H9 (cell line): ENCODE measurements around the gene CR1. TPM values are rescaled to one million over a fixed set of nuclear protein-coding genes. Genes with fewer than 3 reads are reported as not detected.

Experiments used
- DNase-seq: peaks from one replicate; pipeline ENCODE4 v3.0.0-alpha.2; 2017
- H2AFZ ChIP-seq: one replicate; pipeline ENCODE4 v1.6.1; 2013; ENCODE audit warnings: mild to moderate bottlenecking, low read length, control low read depth, moderate library complexity
- H2AK5ac ChIP-seq: 2 replicates; pipeline ENCODE4 v1.6.1; 2013; ENCODE audit warnings: low read length, control low read depth, mixed read lengths; ENCODE audit not compliant: insufficient read length
- H2BK120ac ChIP-seq: one replicate; pipeline ENCODE4 v1.6.1; 2013; ENCODE audit warnings: low read depth, mild to moderate bottlenecking, low read length, control low read depth, inconsistent platforms; ENCODE audit not compliant: poor library complexity, severe bottlenecking
- H2BK12ac ChIP-seq: 2 replicates; pipeline ENCODE4 v1.6.1; 2013; ENCODE audit warnings: low read length, control low read depth, mixed read lengths, low read depth; ENCODE audit not compliant: insufficient read length
- H2BK15ac ChIP-seq: 2 replicates; pipeline ENCODE4 v1.6.1; 2013; ENCODE audit warnings: low read depth, low read length, control low read depth
- H2BK20ac ChIP-seq: one replicate; pipeline ENCODE4 v1.6.1; 2013; ENCODE audit warnings: low read depth, mild to moderate bottlenecking, low read length, control low read depth, inconsistent platforms; ENCODE audit not compliant: poor library complexity, severe bottlenecking
- H2BK5ac ChIP-seq: 2 replicates; pipeline ENCODE4 v1.6.1; 2013; ENCODE audit warnings: low read length, control low read depth, mixed read lengths; ENCODE audit not compliant: insufficient read length
- H3K14ac ChIP-seq: 2 replicates; pipeline ENCODE4 v1.6.1; 2013; ENCODE audit warnings: low read length, control low read depth; ENCODE audit not compliant: insufficient read depth
- H3K18ac ChIP-seq: 2 replicates; pipeline ENCODE4 v1.6.1; 2013; ENCODE audit warnings: low read depth, mild to moderate bottlenecking, mixed read lengths, low read length, control low read depth; ENCODE audit not compliant: insufficient read length
- H3K23ac ChIP-seq: 2 replicates; pipeline ENCODE4 v1.6.1; 2013; ENCODE audit warnings: low read length, control low read depth, mixed read lengths, low read depth; ENCODE audit not compliant: insufficient read length
- H3K23me2 ChIP-seq: 2 replicates; pipeline ENCODE4 v1.6.1; 2013; ENCODE audit warnings: low read depth, mild to moderate bottlenecking, mixed read lengths, low read length, control low read depth; ENCODE audit not compliant: insufficient read length, poor library complexity, severe bottlenecking
- H3K27ac ChIP-seq: 2 replicates; pipeline ENCODE4 v1.5.1; 2013; ENCODE audit warnings: low read length, control low read depth, mixed read lengths, low read depth; ENCODE audit not compliant: insufficient read length
- H3K27me3 ChIP-seq: 2 replicates; pipeline ENCODE4 v1.6.1; 2013; ENCODE audit warnings: low read length, control low read depth, inconsistent platforms; ENCODE audit not compliant: insufficient read depth
- H3K4ac ChIP-seq: 2 replicates; pipeline ENCODE4 v1.6.1; 2013; ENCODE audit warnings: low read depth, mild to moderate bottlenecking, control low read depth, inconsistent platforms, low read length, moderate library complexity
- H3K4me1 ChIP-seq: 2 replicates; pipeline ENCODE4 v1.6.1; 2013; ENCODE audit warnings: low read length, control low read depth, inconsistent platforms; ENCODE audit not compliant: insufficient read depth
- H3K4me2 ChIP-seq: 2 replicates; pipeline ENCODE4 v1.6.1; 2013; ENCODE audit warnings: low read length, control low read depth, mixed read lengths; ENCODE audit not compliant: insufficient read length, insufficient read depth
- H3K56ac ChIP-seq: 2 replicates; pipeline ENCODE4 v1.6.1; 2013; ENCODE audit warnings: low read depth, mild to moderate bottlenecking, mixed read lengths, low read length, control low read depth; ENCODE audit not compliant: insufficient read length
- H3K79me1 ChIP-seq: 2 replicates; pipeline ENCODE4 v1.6.1; 2013; ENCODE audit warnings: low read depth, mild to moderate bottlenecking, moderate library complexity, low read length, control low read depth, inconsistent platforms; ENCODE audit not compliant: insufficient read depth, poor library complexity, severe bottlenecking
- H3K79me2 ChIP-seq: 2 replicates; pipeline ENCODE4 v1.6.1; 2013; ENCODE audit warnings: low read length, control low read depth, inconsistent platforms; ENCODE audit not compliant: insufficient read depth
- H3K9ac ChIP-seq: 2 replicates; pipeline ENCODE4 v1.6.1; 2013; ENCODE audit warnings: low read length, control low read depth, mixed read lengths; ENCODE audit not compliant: insufficient read length; ENCODE audit errors: extremely low read depth
- H3K9me3 ChIP-seq: one replicate; pipeline ENCODE4 v1.6.1; 2013; ENCODE audit warnings: low read depth, low read length, inconsistent platforms; ENCODE audit not compliant: control insufficient read depth
- H3T11ph ChIP-seq: one replicate; pipeline ENCODE4 v1.6.1; 2013; ENCODE audit warnings: mild to moderate bottlenecking, low read length, control low read depth, inconsistent platforms
- H4K20me1 ChIP-seq: one replicate; pipeline ENCODE4 v1.6.1; 2013; ENCODE audit not compliant: control insufficient read depth, insufficient read length, insufficient read depth
- H4K5ac ChIP-seq: 2 replicates; pipeline ENCODE4 v1.6.1; 2013; ENCODE audit warnings: low read depth, mild to moderate bottlenecking, mixed read lengths, low read length, control low read depth; ENCODE audit not compliant: insufficient read length
- H4K8ac ChIP-seq: replicated peaks from 2 replicates; pipeline ENCODE4 v1.6.1; 2013; ENCODE audit warnings: low read length, control low read depth, mixed read lengths, low read depth; ENCODE audit not compliant: insufficient read length
- H4K91ac ChIP-seq: 2 replicates; pipeline ENCODE4 v1.6.1; 2013; ENCODE audit warnings: low read depth, mild to moderate bottlenecking, moderate library complexity, mixed read lengths, low read length, control low read depth; ENCODE audit not compliant: insufficient read length
- H3K27ac Mint-ChIP-seq, 3 experiments: 2 replicates in 2 of 3; 3 replicates in 1 of 3; pipeline ENCODE4 v1.8.0; 2020 to 2021; ENCODE audit warnings: mixed read lengths in 3 of 3, mild to moderate bottlenecking in 1 of 3, moderate library complexity in 1 of 3
- H3K27me3 Mint-ChIP-seq: 2 replicates; pipeline ENCODE4 v1.8.0; 2021; ENCODE audit warnings: low read depth, mild to moderate bottlenecking, moderate library complexity, mixed read lengths
- H3K36me3 Mint-ChIP-seq, 3 experiments: 2 replicates in 2 of 3; 3 replicates in 1 of 3; pipeline ENCODE4 v1.8.0; 2020 to 2021; ENCODE audit warnings: low read depth in 3 of 3, mixed read lengths in 3 of 3; ENCODE audit not compliant: insufficient read depth in 1 of 3
- H3K4me1 Mint-ChIP-seq, 2 experiments: 2 replicates each; pipeline ENCODE4 v1.8.0; 2020; ENCODE audit warnings: mixed read lengths in 2 of 2
- H3K4me3 Mint-ChIP-seq, 2 experiments: 2 replicates in 1 of 2; 3 replicates in 1 of 2; pipeline ENCODE4 v1.8.0; 2020 to 2021; ENCODE audit warnings: mild to moderate bottlenecking in 2 of 2, mixed read lengths in 2 of 2, moderate library complexity in 1 of 2
- H3K9me3 Mint-ChIP-seq, 2 experiments: 2 replicates in 1 of 2; 3 replicates in 1 of 2; pipeline ENCODE4 v1.8.0; 2020; ENCODE audit warnings: mild to moderate bottlenecking in 2 of 2, mixed read lengths in 2 of 2, moderate library complexity in 1 of 2
- WGBS: extraction: QIAGEN DNeasy Blood & Tissue Kit; methylation state at CpG from one replicate; pipeline ENCODE4 v1.1.7; 2013; ENCODE audit warnings: missing lambda C conversion rate, low lambda C conversion rate, mixed read lengths; ENCODE audit not compliant: insufficient read length; ENCODE audit errors: extremely low coverage; 5-methylcytosine and 5-hydroxymethylcytosine counted together
- total RNA-seq: library from RNA; stranded (reverse); gene quantifications from 2 replicates; pipeline ENCODE4 v1.2.1, GENCODE V29; 2021
- TF ChIP-seq, protein P1 (sequence below): fragments of 200-600 bp; sonication (generic); conservative IDR thresholded peaks from 3 replicates; pipeline ENCODE4 v1.8.0; 2021; ENCODE audit warnings: antibody characterized with exemption, mild to moderate bottlenecking

Gene CR1
- total RNA-seq, 1 experiment from 2014 or later, result 0.04 TPM

DNA sequence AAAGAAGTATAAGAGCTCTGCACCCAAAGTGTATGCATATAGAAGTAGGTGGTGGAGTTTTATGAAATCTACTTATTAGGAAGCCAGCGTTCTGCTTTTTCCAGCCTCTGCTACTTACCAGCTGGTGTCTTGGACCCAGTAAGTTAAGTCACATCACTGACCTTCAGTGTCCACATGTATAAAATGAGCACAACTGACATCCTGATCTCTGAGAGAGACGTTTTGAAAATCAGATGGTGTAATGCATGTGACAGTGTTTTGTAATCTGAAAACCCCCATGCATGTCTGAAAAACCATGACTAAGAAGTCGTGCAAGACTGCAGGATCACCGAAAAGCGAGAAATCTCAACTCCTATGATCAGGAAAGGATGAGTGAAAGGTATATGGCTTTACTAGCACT is 2.0 kb downstream of the CR1 start:
- TF ChIP-seq, protein P1, sequence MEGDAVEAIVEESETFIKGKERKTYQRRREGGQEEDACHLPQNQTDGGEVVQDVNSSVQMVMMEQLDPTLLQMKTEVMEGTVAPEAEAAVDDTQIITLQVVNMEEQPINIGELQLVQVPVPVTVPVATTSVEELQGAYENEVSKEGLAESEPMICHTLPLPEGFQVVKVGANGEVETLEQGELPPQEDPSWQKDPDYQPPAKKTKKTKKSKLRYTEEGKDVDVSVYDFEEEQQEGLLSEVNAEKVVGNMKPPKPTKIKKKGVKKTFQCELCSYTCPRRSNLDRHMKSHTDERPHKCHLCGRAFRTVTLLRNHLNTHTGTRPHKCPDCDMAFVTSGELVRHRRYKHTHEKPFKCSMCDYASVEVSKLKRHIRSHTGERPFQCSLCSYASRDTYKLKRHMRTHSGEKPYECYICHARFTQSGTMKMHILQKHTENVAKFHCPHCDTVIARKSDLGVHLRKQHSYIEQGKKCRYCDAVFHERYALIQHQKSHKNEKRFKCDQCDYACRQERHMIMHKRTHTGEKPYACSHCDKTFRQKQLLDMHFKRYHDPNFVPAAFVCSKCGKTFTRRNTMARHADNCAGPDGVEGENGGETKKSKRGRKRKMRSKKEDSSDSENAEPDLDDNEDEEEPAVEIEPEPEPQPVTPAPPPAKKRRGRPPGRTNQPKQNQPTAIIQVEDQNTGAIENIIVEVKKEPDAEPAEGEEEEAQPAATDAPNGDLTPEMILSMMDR, result no peak
- H3K79me2 ChIP-seq, result no peaks in the 10 kb centered on the region
- H3K23me2 ChIP-seq, result peaks cover 9% of the 10 kb centered on the region
- no CpG with 5 or more reads among the region's 5 CpGs for WGBS
- no peak overlapping the region for H3K27ac ChIP-seq
- no peak overlapping the region for H2AFZ ChIP-seq
- H3K9ac ChIP-seq, result no peak overlapping the region
- H3K27me3 ChIP-seq, result peaks cover 7% of the 10 kb centered on the region; the same call in 1 of the 2 replicates
- Mint-ChIP-seq H3K27me3 (peaks cover 45% of the 10 kb centered on the region), H3K27ac (no peak overlapping the region), H3K4me3 (no peak overlapping the region), H3K36me3 (no peaks in the 10 kb centered on the region; a peak in 1 of 7 replicates), H3K9me3 (no peaks in the 10 kb centered on the region), H3K4me1 (peaks cover 9 to 10% of the 10 kb centered on the region in 2 experiments)
- H4K91ac ChIP-seq, result no peak overlapping the region
- no peak overlapping the region for H3K18ac ChIP-seq
- H2BK20ac ChIP-seq, result no peak overlapping the region
- H3K79me1 ChIP-seq, result no peaks in the 10 kb centered on the region
- no peak overlapping the region for H3K4ac ChIP-seq
- H4K5ac ChIP-seq, result no peak overlapping the region
- no peak overlapping the region for H2BK12ac ChIP-seq
- no peak overlapping the region for H3K56ac ChIP-seq
- no peak overlapping the region for H3K23ac ChIP-seq
- no peak overlapping the region for H2BK120ac ChIP-seq
- DNase-seq, result no peak
- no peak overlapping the region for H3K14ac ChIP-seq
- no peak overlapping the region for H2BK5ac ChIP-seq
- no peaks in the 10 kb centered on the region for H3K9me3 ChIP-seq
- peaks cover 2% of the 10 kb centered on the region; the same call in 1 of the 2 replicates for H3K4me1 ChIP-seq
- no peak overlapping the region for H3T11ph ChIP-seq
- H4K20me1 ChIP-seq, result no peaks in the 10 kb centered on the region
- no peak overlapping the region for H2AK5ac ChIP-seq
- H4K8ac ChIP-seq, result no peak overlapping the region
- H3K4me2 ChIP-seq, result no peak overlapping the region
- no peak overlapping the region for H2BK15ac ChIP-seq
